Endometrial microvascular endothelial cells (primary cell): Measurements from ENCODE around the gene KDM1B. TPM values are rescaled to one million over a fixed set of nuclear protein-coding genes. Genes with fewer than 3 reads are reported as not detected.
"Not testable (repeated sequence)": the region's sequence is repeated elsewhere in the genome, so short reads cannot be mapped to it uniquely, and the experiment has no call there.

Experiments
- in situ Hi-C: cut with HindIII; loops from 2 replicates; pipeline ENCODE4 v1.10.0; 2017; ENCODE audit warnings: low sequenced_read_pairs, low pct_unique_long_range_greater_than_20kb; ENCODE audit errors: inconsistent ontology term
- total RNA-seq: library from RNA; depleted of rRNA; stranded (reverse); fragments of >200 nt; gene quantifications from one replicate; pipeline ENCODE4 v1.2.3, GENCODE V29; 2015; ENCODE audit errors: inconsistent ontology term

KDM1B gene
- total RNA-seq, 1 donor from 2014 or later = 14.0 TPM

DNA sequence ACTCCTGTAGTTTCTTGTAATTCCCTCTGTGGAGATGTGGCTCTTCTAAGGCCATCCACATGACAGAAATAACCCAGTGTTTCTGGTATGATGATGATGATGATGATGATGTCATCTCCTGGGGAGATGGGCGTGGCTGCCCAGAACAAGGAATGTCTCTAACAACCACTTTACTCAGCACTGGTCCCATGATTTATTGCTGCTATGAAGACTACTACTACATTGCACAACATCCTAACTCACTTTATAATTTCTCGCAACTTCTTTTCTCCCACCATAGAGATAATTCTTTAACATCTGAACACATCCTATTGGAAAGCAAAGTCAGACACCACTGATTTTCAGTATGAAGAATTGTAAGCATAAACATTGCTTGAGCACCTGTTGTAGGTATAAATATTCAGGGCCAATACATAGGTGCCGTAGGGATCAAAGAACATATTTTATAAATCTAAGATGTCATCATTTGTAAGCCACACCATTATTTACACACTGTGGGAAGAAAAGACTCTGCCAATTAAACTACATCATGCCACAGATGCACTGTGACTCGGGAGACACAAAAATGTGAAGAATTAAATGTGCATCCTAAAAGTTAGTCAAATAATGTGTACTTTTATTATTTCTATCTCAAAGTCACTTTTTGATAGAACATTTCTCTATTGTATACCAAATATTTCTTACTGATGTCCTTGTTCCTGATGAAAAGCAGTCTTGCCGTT is 6.8 kb upstream of the KDM1B start:
- in situ Hi-C loops = no loop called here

DNA sequence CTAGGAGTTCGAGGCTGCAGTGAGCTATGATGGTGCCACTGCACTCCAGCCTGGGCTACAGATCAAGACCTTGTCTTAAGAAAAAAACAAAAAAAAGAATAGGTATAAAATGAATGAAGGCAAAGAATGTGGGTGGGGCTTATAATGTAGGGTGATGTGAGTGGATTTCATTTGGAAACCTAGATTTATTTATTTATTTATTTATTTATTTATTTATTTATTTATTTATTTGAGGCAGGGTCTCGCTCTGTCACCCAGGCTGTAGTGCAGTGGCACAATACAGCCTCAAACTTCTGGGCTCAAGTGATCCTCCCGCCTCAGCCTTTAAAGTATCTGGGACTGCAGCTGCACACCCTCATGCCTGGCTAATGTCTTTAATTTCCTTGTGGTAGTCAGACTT is 3.8 kb upstream of the KDM1B start:
- in situ Hi-C loops = not testable (repeated sequence)

DNA sequence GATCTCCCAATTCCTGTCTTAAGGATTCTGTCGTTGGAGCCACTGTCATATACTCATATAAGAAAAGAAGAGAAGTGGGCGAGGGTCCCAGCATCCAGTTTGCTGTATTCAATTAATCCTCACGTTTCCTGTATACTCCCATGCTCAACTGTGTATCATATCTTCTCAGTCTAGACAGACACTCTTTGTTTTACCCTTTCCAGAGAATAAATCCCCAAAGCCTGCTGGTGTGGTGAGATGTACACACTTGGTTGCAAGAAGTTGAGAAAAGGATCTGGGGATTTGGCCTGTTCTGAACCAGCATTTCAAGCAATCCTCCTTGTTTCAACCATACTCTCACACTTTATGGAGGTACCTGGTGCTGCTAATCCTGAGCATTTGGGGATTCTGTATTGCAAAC is 3.4 kb upstream of the KDM1B start:
- in situ Hi-C loops = no loop called here

DNA sequence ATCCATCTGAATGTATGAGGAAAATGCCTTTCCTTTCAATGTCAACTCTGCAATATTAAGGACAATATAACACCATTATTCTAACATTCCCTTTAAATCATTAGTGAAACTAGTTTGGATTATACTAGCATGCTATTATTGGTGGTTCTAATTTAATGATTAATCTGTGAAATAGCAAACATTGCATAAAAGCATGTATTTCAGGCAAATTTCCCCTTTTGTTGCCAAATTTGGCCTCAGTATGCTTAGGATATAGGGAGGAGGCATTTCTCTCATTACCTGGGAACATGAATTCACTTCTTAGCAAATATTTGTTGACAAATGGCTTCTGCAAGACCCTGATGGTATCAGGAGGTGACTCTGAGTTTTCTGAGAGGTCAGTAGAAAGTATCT is 1.9 kb upstream of the KDM1B start:
- in situ Hi-C loops = no loop called here

DNA sequence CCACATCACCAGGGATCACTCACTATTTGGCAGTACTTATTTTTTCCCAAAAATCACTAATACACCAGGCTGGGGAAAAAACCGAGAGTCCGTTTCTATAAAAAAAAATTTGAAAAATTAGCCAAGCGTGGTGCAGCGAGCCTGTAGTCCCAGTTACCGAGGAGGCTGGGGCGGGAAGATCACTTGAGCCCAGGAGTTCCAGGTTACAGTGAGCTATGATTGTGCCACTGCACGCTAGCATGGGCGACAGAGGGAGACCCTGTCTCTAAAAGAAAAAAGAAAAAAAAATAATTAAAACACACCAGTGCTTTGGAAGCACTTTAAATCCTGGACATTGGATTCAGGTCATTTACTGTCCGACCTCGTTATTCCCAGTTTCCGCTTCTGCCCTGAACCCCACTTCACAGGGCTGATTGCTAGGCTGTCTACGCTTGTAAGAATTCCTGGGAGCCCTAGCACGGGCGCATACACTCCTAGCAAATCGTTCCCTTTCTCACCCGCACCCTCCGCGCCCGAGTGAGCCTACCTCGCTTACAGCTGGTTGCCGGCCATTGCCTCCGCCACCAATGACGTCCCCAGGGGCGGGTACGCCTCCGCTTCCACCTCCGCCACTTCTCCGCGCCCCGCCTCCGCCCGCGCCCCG is 594 bp upstream of the KDM1B start, which contains the start of gene TPMT:
Gene TPMT (minus strand): TSS at position 571 of the 643 bp plus-strand sequence. CDS start 5,950 bp downstream, outside the sequence.
- in situ Hi-C loops = no loop called here

DNA sequence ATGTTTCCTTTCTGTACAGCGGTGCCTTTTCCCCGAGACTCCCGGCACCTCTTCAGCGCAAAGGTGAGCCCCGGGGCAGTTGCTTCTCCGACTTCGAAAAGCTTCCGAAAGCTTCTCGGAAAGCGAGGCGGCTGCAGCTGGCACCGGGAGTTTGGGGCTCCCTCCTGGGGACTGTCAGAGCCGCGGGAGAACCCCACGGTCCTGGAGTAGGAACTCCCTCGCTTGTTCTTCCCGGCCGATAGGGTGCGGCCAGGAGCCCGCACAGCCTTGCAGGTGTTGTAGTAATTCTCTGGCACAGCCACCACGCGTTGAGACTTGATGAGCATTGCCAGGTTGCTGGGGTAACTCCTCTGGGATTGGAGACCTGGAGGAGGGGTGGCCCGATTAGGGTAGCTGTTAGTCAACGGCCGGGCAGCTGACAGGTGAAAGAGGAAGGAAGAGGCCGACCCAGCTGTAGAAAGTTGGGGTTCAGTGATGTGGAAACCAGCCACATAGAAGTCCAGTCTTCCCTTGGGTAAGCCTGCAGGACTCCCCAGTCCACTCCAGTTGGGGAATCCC is 721 bp downstream of the KDM1B start:
- in situ Hi-C loops = no loop called here

DNA sequence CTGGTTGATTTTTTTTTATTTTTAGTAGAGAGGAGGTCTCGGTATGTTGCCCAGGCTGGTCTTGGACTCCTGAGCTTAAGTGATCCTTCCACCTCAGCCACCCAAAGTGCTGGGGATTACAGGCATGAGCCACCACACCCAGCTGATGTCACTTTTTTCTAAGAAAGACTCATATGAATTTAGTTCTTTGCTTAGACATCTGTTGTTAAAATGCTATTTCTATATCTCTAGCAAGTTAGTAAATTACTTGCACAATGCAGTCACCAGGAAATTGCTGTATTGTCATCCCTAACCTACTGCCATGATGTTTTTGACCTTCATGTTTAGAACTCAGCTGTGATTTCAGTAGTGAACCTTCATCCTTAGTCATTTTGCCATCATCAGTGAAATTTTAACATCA is 5.7 kb downstream of the KDM1B start:
- in situ Hi-C loops = no loop called here

DNA sequence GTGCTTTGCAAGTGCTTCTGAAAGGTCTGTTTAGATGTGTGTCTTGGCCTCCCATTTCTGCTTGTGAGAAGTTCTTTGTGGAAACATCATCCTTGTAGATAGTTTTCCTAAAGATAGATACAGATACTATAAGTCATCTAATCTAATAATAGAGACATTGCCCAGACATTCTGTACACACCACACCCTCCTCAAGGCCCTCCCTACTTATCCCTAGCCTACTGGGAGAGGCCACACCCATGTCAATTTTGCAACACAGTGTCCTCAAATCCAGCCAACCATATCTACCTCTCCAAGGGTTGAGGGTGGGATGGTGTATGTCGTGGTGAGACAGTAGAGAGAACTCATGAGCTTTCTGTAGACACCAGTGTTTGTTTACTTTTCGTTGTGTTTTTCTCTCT is 6.2 kb downstream of the KDM1B start:
- in situ Hi-C loops = no loop called here

DNA sequence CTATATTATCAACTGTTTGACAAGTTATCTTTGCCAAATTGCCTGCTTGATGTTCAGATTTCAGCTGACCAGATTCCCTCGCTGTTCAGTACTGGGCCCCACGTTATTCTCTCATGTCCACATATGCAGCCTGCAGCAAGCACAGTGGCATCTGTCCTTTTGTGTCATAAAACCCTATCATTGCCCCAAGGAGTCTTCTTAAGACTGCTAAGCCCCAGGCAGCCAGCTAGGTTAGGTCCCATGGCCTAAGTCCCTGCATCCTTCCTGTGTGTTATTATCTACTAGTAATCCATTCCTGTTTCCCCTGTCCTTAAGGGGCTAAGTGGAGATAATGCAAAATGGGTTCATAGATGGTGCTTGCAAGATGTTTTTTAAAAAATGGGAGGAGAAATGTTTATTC is 7.2 kb downstream of the KDM1B start:
- in situ Hi-C loops = no loop called here

DNA sequence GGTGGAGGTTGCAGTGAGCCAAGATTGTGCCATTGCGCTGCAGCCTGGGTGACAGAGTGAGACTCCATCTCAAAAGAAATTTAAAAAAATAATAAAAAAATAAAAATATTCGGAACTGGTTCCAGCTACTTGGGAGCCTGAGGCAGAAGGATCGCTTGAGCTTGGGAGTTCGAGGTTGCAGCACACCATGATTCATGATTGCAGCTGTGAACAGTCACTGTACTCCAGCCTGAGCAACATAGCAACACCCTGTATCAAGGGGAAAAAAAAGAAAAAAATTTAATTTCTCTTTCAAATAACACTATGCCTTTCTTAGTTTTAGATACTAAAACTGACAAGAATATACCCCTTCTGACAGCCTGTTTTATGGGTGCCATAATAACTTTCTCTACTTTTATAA is 10.5 kb downstream of the KDM1B start:
- in situ Hi-C loops = no loop called here

DNA sequence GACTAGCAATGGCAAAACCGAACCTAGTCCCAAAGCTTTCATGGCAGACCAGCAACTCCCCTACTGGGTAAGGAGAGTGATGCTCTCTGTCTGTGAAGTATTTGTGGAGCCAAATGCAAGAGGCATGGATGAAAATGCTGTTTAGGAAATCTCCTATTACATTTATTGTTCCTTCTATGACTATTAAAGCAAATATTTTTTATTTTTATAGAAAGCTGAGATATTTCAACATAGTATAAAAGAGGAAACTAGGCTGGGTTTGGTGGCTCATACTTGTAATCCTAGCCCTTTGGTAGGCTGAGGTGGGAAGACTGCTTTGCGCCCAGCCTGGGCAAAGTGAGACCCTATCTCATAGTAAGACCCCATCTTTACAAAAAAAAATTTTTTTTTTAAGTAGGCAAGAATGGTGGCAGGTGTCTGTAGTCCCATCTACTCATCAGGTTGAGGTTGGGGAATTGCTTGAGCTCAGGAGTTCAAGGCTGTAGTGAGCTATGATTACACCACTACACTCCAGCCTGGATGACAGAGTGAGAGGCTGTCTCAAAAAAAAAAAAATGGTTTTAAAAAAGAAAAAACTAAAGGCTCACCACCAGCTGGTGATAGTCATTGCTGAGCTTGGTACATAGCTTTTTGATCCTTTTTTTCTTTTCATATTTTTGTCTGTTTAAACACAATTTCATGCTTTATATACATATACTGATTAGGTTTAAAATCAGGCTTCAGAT is 11.3 kb downstream of the KDM1B start:
- in situ Hi-C loops = no loop called here

DNA sequence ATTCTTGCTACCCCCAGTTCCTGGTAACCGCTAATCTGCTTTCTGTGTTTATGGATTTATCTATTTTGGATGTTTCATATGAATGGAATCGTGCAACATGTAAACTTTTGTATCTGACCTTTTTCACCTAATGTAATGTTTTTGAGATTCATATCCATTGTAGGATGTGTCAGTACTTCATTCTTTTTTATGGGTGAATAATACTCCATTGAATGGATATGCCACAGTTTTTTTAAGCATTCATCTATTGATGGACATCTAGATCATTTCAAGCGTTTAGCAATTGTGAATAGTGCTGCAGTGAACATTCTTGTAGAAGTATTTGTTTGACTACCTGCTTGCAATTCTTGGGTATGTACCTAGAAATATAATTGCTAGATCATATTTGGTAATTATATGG is 13.0 kb downstream of the KDM1B start:
- in situ Hi-C loops = no loop called here

DNA sequence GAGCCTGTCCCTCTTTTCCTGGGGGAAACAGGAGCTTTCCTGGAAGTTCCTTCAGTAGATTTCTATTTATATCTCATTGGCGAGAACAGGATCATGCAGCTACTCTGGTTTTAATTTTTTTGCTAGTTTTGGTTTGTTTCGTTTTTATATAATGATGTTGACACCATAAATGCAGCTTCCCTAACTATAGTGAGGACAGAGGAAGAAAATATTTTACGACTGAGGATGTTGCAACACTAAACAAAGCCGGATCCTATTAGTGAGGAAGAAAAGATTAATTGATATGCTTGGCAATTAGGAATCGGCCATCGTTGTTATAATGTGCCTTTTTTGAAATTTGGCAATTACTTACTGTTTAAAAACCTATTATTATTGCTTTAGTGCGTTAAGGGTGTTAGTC is 16.6 kb downstream of the KDM1B start:
- in situ Hi-C loops = no loop called here

DNA sequence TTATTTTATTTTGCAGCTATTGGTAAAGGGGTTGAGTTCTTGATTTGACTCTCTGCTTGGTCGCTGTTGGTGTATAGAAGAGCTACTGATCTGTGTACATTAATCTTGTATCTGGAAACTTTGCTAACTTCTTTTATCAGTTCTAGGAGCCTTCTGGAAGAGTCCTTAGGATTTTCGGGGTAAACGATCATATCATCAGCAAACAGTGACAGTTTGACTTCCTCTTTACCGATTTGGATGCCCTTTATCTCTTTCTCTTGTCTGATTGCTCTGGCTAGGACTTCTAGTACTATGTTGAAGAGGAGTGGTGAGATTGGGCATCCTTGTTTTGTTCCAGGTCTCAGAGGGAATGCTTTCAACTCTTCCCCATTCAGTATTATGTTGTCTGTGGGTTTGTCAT is 21.0 kb downstream of the KDM1B start:
- in situ Hi-C loops = not testable (repeated sequence)

DNA sequence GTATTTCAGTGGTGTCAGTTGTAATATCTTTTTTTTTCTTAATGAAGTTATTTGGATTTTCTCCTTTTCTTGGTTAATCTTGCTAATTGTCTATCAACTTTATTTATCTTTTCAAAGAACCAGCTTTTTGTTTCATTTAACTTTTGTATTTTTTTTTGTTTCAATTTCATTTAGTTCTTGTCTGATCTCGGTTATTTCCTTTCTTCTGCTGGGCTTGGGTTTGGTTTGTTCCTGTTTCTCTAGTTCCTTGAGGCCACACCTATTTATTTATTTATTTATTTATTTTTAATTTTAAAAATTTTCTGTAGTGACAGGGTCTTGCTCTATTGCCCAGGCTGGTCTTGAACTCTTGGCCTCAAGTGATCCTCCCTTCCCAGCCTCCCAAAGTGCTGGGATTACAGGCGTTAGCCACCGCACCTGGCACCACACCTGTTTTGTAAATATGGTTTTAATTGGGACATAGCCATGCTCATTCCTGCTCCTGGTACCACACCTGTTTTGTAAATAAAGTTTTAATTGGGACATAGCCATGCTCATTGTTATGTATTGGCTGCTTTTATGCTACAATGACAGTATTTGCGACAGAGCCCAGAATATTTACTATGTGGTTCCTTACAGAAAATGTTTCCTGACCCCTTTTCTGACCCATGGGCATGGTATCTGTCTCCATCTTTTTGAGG is 22.2 kb downstream of the KDM1B start:
- in situ Hi-C loops = no loop called here

DNA sequence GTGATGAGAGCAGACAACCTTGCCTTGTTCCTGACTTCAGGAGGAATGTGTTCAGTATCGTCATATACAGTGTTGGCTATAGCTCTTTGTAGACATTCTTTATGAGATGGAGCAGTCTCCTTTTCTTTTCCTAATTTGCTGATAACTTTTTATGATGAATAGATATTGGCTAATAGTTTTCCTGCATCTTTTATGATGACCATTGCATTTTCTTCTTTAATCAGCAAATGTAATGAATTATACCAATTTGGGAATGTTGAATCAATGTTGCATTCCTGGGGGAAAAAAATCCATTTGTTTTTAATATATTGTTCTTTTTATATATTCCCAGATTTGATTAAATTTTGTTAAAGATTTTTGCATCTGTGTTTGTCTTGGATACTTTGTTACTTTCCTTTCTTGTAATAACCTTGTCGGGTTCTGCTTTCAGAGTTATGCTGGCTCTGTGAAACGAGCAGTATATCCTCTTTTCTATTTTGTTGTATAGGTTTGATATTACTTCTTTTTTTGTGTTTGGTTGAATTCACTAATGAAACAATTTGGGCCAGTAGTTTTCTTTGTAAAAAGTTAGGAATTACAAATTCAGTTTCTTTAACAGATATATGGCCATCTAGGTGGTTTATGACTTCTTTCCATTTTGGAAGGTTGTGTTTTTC is 23.9 kb downstream of the KDM1B start:
- in situ Hi-C loops = no loop called here

DNA sequence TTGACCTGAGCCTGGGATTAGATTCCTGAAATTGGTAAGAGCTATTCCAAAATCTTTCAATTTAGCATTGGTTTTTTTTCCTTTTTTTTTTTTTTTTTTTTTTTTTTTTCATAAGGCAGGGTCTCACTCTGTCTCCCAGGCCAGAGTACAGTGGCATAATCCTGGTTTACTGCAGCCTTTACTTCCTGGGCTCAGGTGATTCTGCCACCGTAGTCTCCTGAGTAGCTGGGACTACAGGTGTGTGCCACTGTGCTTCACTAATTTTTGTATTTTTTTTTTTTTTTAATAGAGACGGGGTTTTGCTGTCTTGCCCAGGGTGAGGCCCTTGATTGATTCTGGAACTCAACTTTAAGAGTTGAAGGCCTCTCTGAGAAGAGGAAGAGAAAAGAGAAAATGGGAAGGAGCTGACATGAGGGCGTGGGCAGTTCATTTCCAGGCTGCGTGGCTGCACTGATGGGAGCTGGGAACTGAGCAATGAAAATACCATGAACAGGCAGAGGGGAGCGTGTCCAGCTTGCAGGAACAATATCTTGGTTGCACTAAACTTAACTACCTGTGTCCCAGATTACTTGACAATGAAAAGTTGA is 24.6 kb downstream of the KDM1B start:
- in situ Hi-C loops = no loop called here

DNA sequence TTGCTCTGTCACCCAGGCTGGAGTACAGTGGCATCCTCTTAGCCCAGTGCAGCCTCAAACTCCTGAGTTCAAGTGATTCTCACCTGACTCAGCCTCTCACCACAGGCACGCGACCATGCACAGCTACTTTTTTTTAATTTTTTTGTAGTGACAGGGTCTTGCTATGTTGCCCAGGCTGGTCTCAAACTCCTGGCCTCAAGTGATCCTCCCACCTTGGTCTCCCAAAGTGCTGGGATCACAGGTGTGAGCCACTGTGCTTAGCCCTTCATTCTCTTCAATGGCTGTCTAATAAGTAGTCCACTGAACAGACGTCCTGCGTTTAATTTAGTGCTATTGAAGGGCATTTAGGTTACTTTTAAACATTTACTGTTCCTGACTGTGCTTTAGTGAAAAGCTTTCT is 27.3 kb downstream of the KDM1B start:
- in situ Hi-C loops = no loop called here
